Measurements from ENCODE around the gene SSH2. TPM values are rescaled to one million over a fixed set of nuclear protein-coding genes. Genes with fewer than 3 reads are reported as not detected.

Gene SSH2
- total RNA-seq, 1 experiment from 2014 or later, result 14.6 TPM

DNA sequence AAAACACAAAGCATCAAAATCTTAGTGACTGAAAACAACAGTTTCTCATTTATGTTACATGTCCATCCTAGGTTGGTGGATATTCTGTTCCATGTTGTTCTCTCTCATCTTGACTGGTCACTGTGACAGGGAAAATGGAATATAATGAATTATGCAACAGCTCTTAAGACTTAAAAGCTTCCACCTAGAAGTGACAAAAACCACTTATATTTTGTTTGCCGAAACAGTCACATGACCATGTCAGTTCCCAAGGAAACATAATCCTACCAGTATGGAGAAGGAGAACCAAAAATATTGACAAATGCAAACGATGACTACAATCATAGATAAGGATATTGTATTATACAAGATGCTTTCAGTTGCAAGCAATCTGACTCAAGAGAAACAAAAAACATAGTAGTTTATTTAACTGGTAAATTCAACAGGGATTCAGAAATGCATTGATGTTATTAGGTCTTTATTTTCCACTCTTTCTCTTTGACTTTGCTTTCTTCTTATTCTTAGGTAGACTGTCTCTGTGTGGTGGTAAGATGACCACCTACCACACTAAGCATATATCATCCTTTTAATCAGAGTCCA lies 103.8 kb downstream of the SSH2 start:
- Histone ChIP-seq H3K4me1 (ENCODE audit: insufficient read depth, low read length) (no peaks in the 10 kb centered on the region), H3K79me1 (ENCODE audit: insufficient read depth, low read depth, low read length, poor library complexity, severe bottlenecking) (no peaks in the 10 kb centered on the region), H3K9me3 (ENCODE audit: control insufficient read depth, low read depth, low read length) (no peaks in the 10 kb centered on the region), H3K4me2 (ENCODE audit: insufficient read depth, insufficient read length, low read length) (no peak overlapping the region), H3K27me3 (ENCODE audit: insufficient read depth, low read length) (no peaks in the 10 kb centered on the region), H4K20me1 (ENCODE audit: control insufficient read depth, insufficient read depth, insufficient read length) (no peaks in the 10 kb centered on the region), H3K56ac (ENCODE audit: insufficient read length, low read depth, low read length) (no peak overlapping the region), H4K8ac (replicated peaks; ENCODE audit: insufficient read length, low read depth, low read length) (no peak overlapping the region), H3K23me2 (ENCODE audit: insufficient read length, low read depth, low read length, poor library complexity, severe bottlenecking) (no peaks in the 10 kb centered on the region), H3K14ac (ENCODE audit: insufficient read depth, low read length) (no peak overlapping the region), H3K79me2 (ENCODE audit: insufficient read depth, low read length) (no peaks in the 10 kb centered on the region), H4K5ac (ENCODE audit: insufficient read length, low read depth, low read length) (no peak overlapping the region), H2AFZ (ENCODE audit: low read length) (no peak overlapping the region), H3K4ac (ENCODE audit: low read depth, low read length) (no peak overlapping the region), H3T11ph (ENCODE audit: low read length) (no peak overlapping the region), H2BK5ac (ENCODE audit: insufficient read length, low read length) (no peak overlapping the region), H2BK15ac (ENCODE audit: low read depth, low read length) (no peak overlapping the region), H3K23ac (ENCODE audit: insufficient read length, low read depth, low read length) (no peak overlapping the region), H2BK20ac (ENCODE audit: low read depth, low read length, poor library complexity, severe bottlenecking) (no peak overlapping the region), H3K18ac (ENCODE audit: insufficient read length, low read depth, low read length) (no peak overlapping the region), H3K9ac (ENCODE audit: extremely low read depth, insufficient read length, low read length) (no peak overlapping the region), H3K27ac (ENCODE audit: insufficient read length, low read depth, low read length) (no peak overlapping the region), H2BK120ac (ENCODE audit: low read depth, low read length, poor library complexity, severe bottlenecking) (no peak overlapping the region), H4K91ac (ENCODE audit: insufficient read length, low read depth, low read length) (no peak overlapping the region), H2BK12ac (ENCODE audit: insufficient read length, low read depth, low read length) (no peak overlapping the region), H2AK5ac (ENCODE audit: insufficient read length, low read length) (no peak overlapping the region)
- no peaks in the 10 kb centered on the region for H3K27me3 Mint-ChIP-seq (ENCODE audit: low read depth)
- no CpG with 5 or more reads among the region's 2 CpGs for WGBS (ENCODE audit: extremely low coverage, insufficient read length, low lambda C conversion rate)
- no peak for TF ChIP-seq CTCF (conservative IDR thresholded peaks at IDR 0.05)
- 0 out of 7 replicates have a peak overlapping the region, but pooled peaks of 1 of the 3 experiments have one; percentile 76 for H3K27ac Mint-ChIP-seq
- no peak overlapping the region for H3K4me3 Mint-ChIP-seq
- no peak for DNase-seq
- H3K36me3 Mint-ChIP-seq (ENCODE audit: insufficient read depth in 1 of 3, low read depth in 3 of 3), result no peaks in the 10 kb centered on the region
- H3K4me1 Mint-ChIP-seq, result peaks cover 13 to 20% of the 10 kb centered on the region in 2 experiments
- no peaks in the 10 kb centered on the region for H3K9me3 Mint-ChIP-seq

All from H9 (cell line).